D721Med (cell line): ENCODE data around the gene ANK3.

Experiments
- DNase-seq: peaks from one replicate; pipeline ENCODE4 v3.0.0; 2011; ENCODE audit warnings: low spot score; ENCODE audit not compliant: insufficient read length
- FAIRE-seq: peaks from 2 replicates; lab custom pipeline; 2011; peaks lifted over from hg19 to GRCh38; lab: Jason Lieb, UNC
- TF ChIP-seq, protein P1 (sequence below): IDR thresholded peaks from 2 replicates; pipeline ENCODE4 v1.5.1; 2012; ENCODE audit warnings: mild to moderate bottlenecking, control low read depth; ENCODE audit not compliant: insufficient read depth; ENCODE audit errors: missing control alignments

Gene ANK3

DNA sequence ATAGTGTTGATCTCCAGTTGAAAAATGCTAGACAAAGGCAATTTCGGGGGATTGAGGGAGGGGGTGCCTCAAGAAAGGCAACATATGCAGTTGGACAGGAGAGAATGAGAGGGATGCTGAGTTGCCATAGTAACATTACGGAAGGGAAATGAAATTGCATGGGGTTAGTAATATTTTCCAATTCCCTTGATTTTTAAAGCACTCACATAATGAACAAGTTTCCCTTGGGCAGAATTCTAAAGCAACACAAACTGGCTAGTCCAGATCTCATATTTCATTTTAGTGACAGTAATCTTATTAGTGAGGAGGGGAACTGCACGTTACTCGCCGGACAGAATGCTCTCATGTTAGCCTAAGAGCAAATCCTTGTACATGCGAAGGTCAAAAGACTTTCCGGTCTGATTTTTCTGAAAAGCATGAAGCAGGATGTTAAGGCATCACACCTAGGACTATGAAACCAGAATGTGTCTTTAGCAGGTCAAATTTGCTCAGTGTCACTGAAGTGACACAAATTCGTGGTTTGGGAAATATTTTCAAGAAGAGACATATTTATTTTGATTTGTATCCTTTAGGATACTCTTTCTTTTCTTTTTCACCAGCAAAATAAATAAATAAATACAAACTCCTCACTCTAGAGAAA, 165.5 kb downstream of the ANK3 start:
- DNase-seq = no peak
- peak; percentile 16 for FAIRE-seq
- TF ChIP-seq, protein P1, sequence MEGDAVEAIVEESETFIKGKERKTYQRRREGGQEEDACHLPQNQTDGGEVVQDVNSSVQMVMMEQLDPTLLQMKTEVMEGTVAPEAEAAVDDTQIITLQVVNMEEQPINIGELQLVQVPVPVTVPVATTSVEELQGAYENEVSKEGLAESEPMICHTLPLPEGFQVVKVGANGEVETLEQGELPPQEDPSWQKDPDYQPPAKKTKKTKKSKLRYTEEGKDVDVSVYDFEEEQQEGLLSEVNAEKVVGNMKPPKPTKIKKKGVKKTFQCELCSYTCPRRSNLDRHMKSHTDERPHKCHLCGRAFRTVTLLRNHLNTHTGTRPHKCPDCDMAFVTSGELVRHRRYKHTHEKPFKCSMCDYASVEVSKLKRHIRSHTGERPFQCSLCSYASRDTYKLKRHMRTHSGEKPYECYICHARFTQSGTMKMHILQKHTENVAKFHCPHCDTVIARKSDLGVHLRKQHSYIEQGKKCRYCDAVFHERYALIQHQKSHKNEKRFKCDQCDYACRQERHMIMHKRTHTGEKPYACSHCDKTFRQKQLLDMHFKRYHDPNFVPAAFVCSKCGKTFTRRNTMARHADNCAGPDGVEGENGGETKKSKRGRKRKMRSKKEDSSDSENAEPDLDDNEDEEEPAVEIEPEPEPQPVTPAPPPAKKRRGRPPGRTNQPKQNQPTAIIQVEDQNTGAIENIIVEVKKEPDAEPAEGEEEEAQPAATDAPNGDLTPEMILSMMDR = no peak

GRCh38 chr10:60222047-60222446, 167.6 kb downstream of the ANK3 start:
- FAIRE-seq = no peak
- no peak for DNase-seq
- TF ChIP-seq, protein P1 = no peak

DNA sequence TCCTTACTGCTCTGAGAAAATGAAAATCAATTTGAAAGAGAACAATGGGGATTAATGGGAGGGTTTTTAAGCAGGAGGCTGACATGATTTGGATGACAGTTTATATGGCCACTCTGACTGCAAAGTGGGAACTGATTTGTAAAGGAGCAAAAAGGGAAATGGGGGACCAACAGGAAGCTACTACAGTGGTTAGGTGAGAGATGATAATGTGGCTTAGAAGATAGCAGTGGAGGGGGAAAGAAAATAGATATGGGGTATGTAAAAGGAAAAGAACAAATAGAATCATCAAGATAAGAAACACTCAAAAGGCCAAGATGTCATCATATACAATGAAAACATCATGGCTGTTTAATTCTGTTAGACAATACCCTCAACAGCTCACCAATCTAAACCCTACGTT, 177.5 kb downstream of the ANK3 start:
- no peak for DNase-seq
- TF ChIP-seq, protein P1 = no peak
- FAIRE-seq = no peak

DNA sequence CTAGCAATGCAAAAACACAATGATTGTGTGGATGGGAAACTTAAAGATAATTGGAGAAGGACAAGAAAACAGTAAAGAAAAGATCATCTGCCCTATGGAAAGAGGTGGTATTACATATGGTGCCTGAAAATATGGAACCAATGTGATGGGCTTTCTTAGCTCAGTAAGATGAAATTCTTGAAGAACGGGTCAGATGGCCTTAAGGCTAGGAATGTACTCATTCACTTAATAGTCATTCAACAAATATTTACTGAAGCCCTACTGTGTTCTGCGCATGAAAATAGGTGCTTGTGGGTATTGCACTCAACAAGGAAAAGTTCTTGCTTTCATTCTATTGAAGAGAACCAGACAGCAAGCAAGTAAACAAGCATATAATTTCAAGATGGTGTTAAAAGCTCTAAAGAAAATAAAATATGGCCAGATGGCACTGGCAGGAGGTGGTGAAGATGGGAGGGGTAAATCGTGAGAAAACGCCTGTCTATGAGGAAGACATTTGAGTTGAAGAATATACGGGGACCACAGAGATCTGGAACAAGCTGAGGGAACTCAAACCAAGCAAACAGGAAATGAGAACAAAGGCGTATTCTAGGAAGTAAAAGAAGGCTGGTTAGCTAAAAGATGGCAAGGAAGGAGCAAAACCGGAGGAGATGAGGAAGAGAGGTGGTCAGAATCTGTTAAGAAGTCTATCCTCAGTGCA, 179.7 kb downstream of the ANK3 start:
- FAIRE-seq (no peak), DNase-seq (no peak)
- TF ChIP-seq, protein P1 = no peak

DNA sequence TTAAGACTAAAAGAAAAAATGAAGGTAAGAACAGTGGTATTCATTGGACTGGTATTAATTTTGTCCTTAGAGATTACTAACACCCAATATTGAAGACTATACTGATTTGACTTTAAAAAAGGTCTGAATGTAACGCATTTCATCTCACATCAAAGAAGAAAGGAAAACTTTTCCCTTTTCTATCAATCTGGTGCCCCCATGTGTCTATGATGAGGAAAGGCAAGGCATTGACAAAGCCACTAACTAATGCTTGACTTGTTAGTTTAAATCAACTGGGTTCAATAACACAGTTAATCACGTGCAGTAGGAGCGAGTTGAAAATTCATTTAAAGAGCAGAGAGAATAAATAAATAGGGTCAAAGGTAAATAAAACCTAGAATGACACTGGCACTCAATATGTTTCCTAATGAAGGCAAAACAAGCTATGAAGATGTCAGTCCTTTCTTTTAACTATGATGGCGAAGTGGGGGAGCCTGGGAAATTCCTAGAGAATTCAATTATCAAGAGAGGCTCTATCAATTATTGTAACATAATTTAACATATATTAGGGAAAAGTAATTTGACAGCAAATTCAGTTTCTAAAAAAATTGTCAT, 180.9 kb downstream of the ANK3 start:
- TF ChIP-seq, protein P1 = peak; percentile 94
- FAIRE-seq (peak; percentile 74), DNase-seq (no peak)

- FAIRE-seq (no peak), DNase-seq (no peak)
- TF ChIP-seq, protein P1 = no peak
These were observed 181.8 kb downstream of the ANK3 start for GRCh38 chr10:60207894-60208293.
